Mammary epithelial cell (primary cell): ENCODE measurements around the gene ADTRP.

Experiments used
- CTCF ChIP-seq, 2 donors: IDR thresholded peaks in 1 of 2; conservative IDR thresholded peaks in 1 of 2; 2 replicates each; pipeline ENCODE4 v1.5.1; 2011 to 2012; ENCODE audit warnings: inconsistent platforms in 2 of 2, low read length in 2 of 2, mild to moderate bottlenecking in 2 of 2, control low read depth in 1 of 2, low read depth in 1 of 2; ENCODE audit not compliant: insufficient read depth in 1 of 2; ENCODE audit errors: extremely low read depth in 1 of 2
- EZH2 ChIP-seq: IDR thresholded peaks from 2 replicates; pipeline ENCODE4 v1.6.1; 2012; ENCODE audit warnings: low read length, inconsistent platforms, borderline replicate concordance

GRCh38 chr6:11804701-11805100 lies 26.1 kb upstream of the ADTRP start:
- TF ChIP-seq CTCF (conservative IDR thresholded peaks at IDR 0.05 in 1 of 2, IDR thresholded peaks at IDR 0.05 in 1 of 2; ENCODE audit: extremely low read depth in 1 of 2, insufficient read depth in 1 of 2, low read depth in 1 of 2, low read length in 2 of 2) (no peak), EZH2 (no peak)
